Coronary artery (tissue), 2 donors: ENCODE data around the gene CALD1.

Experiments
- DNase-seq: peaks from one replicate; pipeline ENCODE4 v3.0.0-alpha.2; 2017; ENCODE audit warnings: low spot score
- H3K27ac ChIP-seq, 2 donors: fragments of 200-600 bp; sonication (generic); one replicate each; pipeline ENCODE4 v1.5.1; 2016 to 2019
- H3K4me3 ChIP-seq: fragments of 200-600 bp; sonication (generic); 2 replicates; pipeline ENCODE4 v1.5.1; 2016; ENCODE audit warnings: mild to moderate bottlenecking, moderate library complexity
- TF ChIP-seq, protein P1 (sequence below): fragments of 200-600 bp; sonication (generic); IDR thresholded peaks from one replicate; pipeline ENCODE4 v1.5.1; 2019; ENCODE audit warnings: antibody characterized with exemption

Gene CALD1

GRCh38 chr7:134761266-134761665 lies 18.2 kb upstream of the CALD1 start:
- TF ChIP-seq, protein P1, sequence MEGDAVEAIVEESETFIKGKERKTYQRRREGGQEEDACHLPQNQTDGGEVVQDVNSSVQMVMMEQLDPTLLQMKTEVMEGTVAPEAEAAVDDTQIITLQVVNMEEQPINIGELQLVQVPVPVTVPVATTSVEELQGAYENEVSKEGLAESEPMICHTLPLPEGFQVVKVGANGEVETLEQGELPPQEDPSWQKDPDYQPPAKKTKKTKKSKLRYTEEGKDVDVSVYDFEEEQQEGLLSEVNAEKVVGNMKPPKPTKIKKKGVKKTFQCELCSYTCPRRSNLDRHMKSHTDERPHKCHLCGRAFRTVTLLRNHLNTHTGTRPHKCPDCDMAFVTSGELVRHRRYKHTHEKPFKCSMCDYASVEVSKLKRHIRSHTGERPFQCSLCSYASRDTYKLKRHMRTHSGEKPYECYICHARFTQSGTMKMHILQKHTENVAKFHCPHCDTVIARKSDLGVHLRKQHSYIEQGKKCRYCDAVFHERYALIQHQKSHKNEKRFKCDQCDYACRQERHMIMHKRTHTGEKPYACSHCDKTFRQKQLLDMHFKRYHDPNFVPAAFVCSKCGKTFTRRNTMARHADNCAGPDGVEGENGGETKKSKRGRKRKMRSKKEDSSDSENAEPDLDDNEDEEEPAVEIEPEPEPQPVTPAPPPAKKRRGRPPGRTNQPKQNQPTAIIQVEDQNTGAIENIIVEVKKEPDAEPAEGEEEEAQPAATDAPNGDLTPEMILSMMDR = no peak

GRCh38 chr7:134763960-134764359 lies 15.5 kb upstream of the CALD1 start:
- TF ChIP-seq, protein P1 = no peak
- Histone ChIP-seq H3K27ac (peak overlapping the region; percentile 69 to 82), H3K4me3 (no peak overlapping the region)
- DNase-seq = no peak

More at GRCh38 chr7:134761266-134761665, 18.2 kb upstream of the CALD1 start:
- DNase-seq = no peak
- H3K4me3 ChIP-seq = no peak overlapping the region
- peak overlapping the region; percentile 9 to 82 for H3K27ac ChIP-seq

- no peak overlapping the region for H3K4me3 ChIP-seq
- TF ChIP-seq, protein P1 = no peak
- peak overlapping the region; percentile 69 to 82 for H3K27ac ChIP-seq
- no peak for DNase-seq
Observed at GRCh38 chr7:134764365-134764764, 15.1 kb upstream of the CALD1 start.

DNA sequence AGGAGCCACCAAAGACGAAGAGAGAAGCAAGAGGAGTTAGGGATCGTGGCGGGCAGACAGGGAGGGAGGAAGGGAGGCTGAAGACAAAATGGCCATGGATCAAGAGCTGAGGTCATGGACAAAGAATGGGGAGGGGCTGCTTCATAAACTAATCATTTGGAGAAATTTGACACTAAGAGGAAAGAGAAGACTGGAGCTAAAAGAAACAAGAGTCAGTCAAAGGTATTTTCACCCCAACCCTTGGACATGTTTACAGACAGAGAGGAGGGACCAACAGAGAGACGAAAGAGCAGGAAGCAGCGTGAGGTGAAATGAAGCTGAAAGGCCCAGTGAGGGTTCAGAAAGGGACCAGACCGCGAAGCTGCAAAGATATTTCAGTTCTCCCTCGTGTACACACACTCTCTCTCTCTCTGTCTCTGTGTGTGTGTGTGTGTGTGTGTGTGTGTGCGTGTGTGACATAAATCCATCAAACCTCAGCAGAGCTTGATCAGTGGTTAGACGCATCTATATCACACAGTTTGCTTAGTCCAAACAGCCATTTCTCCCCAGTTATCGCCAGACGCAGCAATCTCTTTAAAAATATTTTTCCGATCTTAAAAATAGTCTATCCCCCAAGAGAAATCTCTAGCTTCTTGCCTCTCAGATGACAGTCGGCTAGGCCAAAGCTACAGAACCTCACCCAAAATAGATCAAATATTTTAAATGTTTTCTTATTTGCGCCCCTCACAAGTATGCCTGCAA lies 12.5 kb upstream of the CALD1 start:
- H3K27ac ChIP-seq = peak overlapping the region; percentile 79 to 88
- TF ChIP-seq, protein P1 = no peak
- H3K4me3 ChIP-seq = peak overlapping the region; percentile 20
- no peak for DNase-seq

GRCh38 chr7:134767520-134768168 lies 11.8 kb upstream of the CALD1 start:
- Histone ChIP-seq H3K27ac (peak overlapping the region; percentile 79 to 88), H3K4me3 (no peak overlapping the region)
- TF ChIP-seq, protein P1 = no peak
- no peak for DNase-seq

- peak overlapping the region; percentile 79 to 88 for H3K27ac ChIP-seq
Observed at GRCh38 chr7:134768243-134768642, 11.2 kb upstream of the CALD1 start.

More at GRCh38 chr7:134768243-134768642, 11.2 kb upstream of the CALD1 start:
- TF ChIP-seq, protein P1 = no peak
- no peak for DNase-seq
- no peak overlapping the region for H3K4me3 ChIP-seq
